ENCODE results near the gene KLHL3.

The KLHL3 gene

GRCh38 chr5:137700282-137700680, 35.6 kb downstream of the KLHL3 start:
- H3K4me3 Mint-ChIP-seq: no peak overlapping the region
- H3K27ac Mint-ChIP-seq: no peak overlapping the region
- ATAC-seq (no peak), DNase-seq (ENCODE audit: low spot score in 2 of 2) (no peak)
- no peaks in the 10 kb centered on the region for H3K9me3 Mint-ChIP-seq
- no peaks in the 10 kb centered on the region for H3K36me3 Mint-ChIP-seq
- peaks cover 19% of the 10 kb centered on the region for H3K4me1 Mint-ChIP-seq

- Mint-ChIP-seq H3K9me3 (no peaks in the 10 kb centered on the region), H3K27ac (no peak overlapping the region), H3K4me1 (peaks cover 23% of the 10 kb centered on the region), H3K4me3 (no peak overlapping the region), H3K36me3 (no peaks in the 10 kb centered on the region)
- ATAC-seq: no peak
- DNase-seq (ENCODE audit: low spot score in 2 of 2): no peak
Observed at GRCh38 chr5:137699336-137700281, 36.3 kb downstream of the KLHL3 start.

- DNase-seq (ENCODE audit: low spot score in 2 of 2): no peak
Observed at GRCh38 chr5:137696481-137696880, 39.4 kb downstream of the KLHL3 start.

GRCh38 chr5:137695651-137696428, 40.0 kb downstream of the KLHL3 start:
- Mint-ChIP-seq H3K9me3 (no peaks in the 10 kb centered on the region), H3K4me1 (peaks cover 23% of the 10 kb centered on the region), H3K4me3 (peak overlapping the region; percentile 54), H3K27ac (peak overlapping the region; percentile 84), H3K36me3 (no peaks in the 10 kb centered on the region)
- DNase-seq (ENCODE audit: low spot score in 2 of 2) (peak in 1 of 2 donors; percentile 52), ATAC-seq (peak; percentile 55)

More at GRCh38 chr5:137696481-137696880, 39.4 kb downstream of the KLHL3 start:
- peaks cover 23% of the 10 kb centered on the region for H3K4me1 Mint-ChIP-seq
- ATAC-seq: peak; percentile 97
- H3K9me3 Mint-ChIP-seq: no peaks in the 10 kb centered on the region
- H3K4me3 Mint-ChIP-seq: peak overlapping the region; percentile 54
- H3K36me3 Mint-ChIP-seq: no peaks in the 10 kb centered on the region
- H3K27ac Mint-ChIP-seq: peak overlapping the region; percentile 84

- ATAC-seq (no peak), DNase-seq (ENCODE audit: low spot score in 2 of 2) (no peak)
- no peaks in the 10 kb centered on the region for H3K9me3 Mint-ChIP-seq
- H3K4me3 Mint-ChIP-seq: no peak overlapping the region
- H3K27ac Mint-ChIP-seq: no peak overlapping the region
- H3K36me3 Mint-ChIP-seq: no peaks in the 10 kb centered on the region
- H3K4me1 Mint-ChIP-seq: peaks cover 23% of the 10 kb centered on the region
Observed at GRCh38 chr5:137693951-137694721, 41.8 kb downstream of the KLHL3 start.

- Mint-ChIP-seq H3K27ac (no peak overlapping the region), H3K4me1 (peaks cover 23% of the 10 kb centered on the region), H3K36me3 (no peaks in the 10 kb centered on the region), H3K9me3 (no peaks in the 10 kb centered on the region), H3K4me3 (no peak overlapping the region)
- ATAC-seq (no peak), DNase-seq (ENCODE audit: low spot score in 2 of 2) (no peak)
Observed at GRCh38 chr5:137693307-137693950, 42.5 kb downstream of the KLHL3 start.

- H3K4me1 Mint-ChIP-seq: no peaks in the 10 kb centered on the region
- no peaks in the 10 kb centered on the region for H3K9me3 Mint-ChIP-seq
- ATAC-seq (no peak), DNase-seq (ENCODE audit: low spot score in 2 of 2) (no peak)
- H3K27ac Mint-ChIP-seq: no peak overlapping the region
- H3K36me3 Mint-ChIP-seq: no peaks in the 10 kb centered on the region
- H3K4me3 Mint-ChIP-seq: no peak overlapping the region
Observed at GRCh38 chr5:137689306-137689705, 46.6 kb downstream of the KLHL3 start.

- H3K4me1 Mint-ChIP-seq: no peaks in the 10 kb centered on the region
- H3K9me3 Mint-ChIP-seq: no peaks in the 10 kb centered on the region
- no peak overlapping the region for H3K27ac Mint-ChIP-seq
Observed at GRCh38 chr5:137688210-137688840, 47.6 kb downstream of the KLHL3 start.

GRCh38 chr5:137684761-137685160, 51.1 kb downstream of the KLHL3 start:
- H3K27ac Mint-ChIP-seq: peak overlapping the region; percentile 43
- H3K4me3 Mint-ChIP-seq: no peak overlapping the region
- DNase-seq (ENCODE audit: low spot score in 2 of 2): no peak
- no peak for ATAC-seq
- no peaks in the 10 kb centered on the region for H3K9me3 Mint-ChIP-seq
- no peaks in the 10 kb centered on the region for H3K4me1 Mint-ChIP-seq
- H3K36me3 Mint-ChIP-seq: no peaks in the 10 kb centered on the region

More at GRCh38 chr5:137688210-137688840, 47.6 kb downstream of the KLHL3 start:
- Mint-ChIP-seq H3K36me3 (no peaks in the 10 kb centered on the region), H3K4me3 (no peak overlapping the region)
- ATAC-seq (no peak), DNase-seq (ENCODE audit: low spot score in 2 of 2) (no peak)

- no peaks in the 10 kb centered on the region for H3K4me1 Mint-ChIP-seq
- no peaks in the 10 kb centered on the region for H3K9me3 Mint-ChIP-seq
- H3K36me3 Mint-ChIP-seq: no peaks in the 10 kb centered on the region
- no peak overlapping the region for H3K4me3 Mint-ChIP-seq
- no peak for DNase-seq (ENCODE audit: low spot score in 2 of 2)
- no peak for ATAC-seq
- no peak overlapping the region for H3K27ac Mint-ChIP-seq
Observed at GRCh38 chr5:137681191-137681590, 54.7 kb downstream of the KLHL3 start.

- Mint-ChIP-seq H3K4me1 (no peaks in the 10 kb centered on the region), H3K36me3 (no peaks in the 10 kb centered on the region), H3K4me3 (no peak overlapping the region), H3K27ac (no peak overlapping the region), H3K9me3 (no peaks in the 10 kb centered on the region)
- DNase-seq (ENCODE audit: low spot score in 2 of 2) (no peak), ATAC-seq (no peak)
Observed at GRCh38 chr5:137679910-137680309, 56.0 kb downstream of the KLHL3 start.

- no peaks in the 10 kb centered on the region for H3K36me3 Mint-ChIP-seq
- H3K27ac Mint-ChIP-seq: no peak overlapping the region
- no peak for ATAC-seq
- no peaks in the 10 kb centered on the region for H3K9me3 Mint-ChIP-seq
- no peak for DNase-seq (ENCODE audit: low spot score in 2 of 2)
- H3K4me3 Mint-ChIP-seq: no peak overlapping the region
- no peaks in the 10 kb centered on the region for H3K4me1 Mint-ChIP-seq
Observed at GRCh38 chr5:137679195-137679594, 56.7 kb downstream of the KLHL3 start.

- no peak for DNase-seq (ENCODE audit: low spot score in 2 of 2)
- Mint-ChIP-seq H3K4me3 (no peak overlapping the region), H3K4me1 (no peaks in the 10 kb centered on the region), H3K27ac (no peak overlapping the region), H3K9me3 (no peaks in the 10 kb centered on the region), H3K36me3 (no peaks in the 10 kb centered on the region)
- no peak for ATAC-seq
Observed at GRCh38 chr5:137672881-137673280, 63.0 kb downstream of the KLHL3 start.

GRCh38 chr5:137672001-137672400, 63.9 kb downstream of the KLHL3 start:
- DNase-seq (ENCODE audit: low spot score in 2 of 2) (no peak), ATAC-seq (no peak)
- Mint-ChIP-seq H3K9me3 (no peaks in the 10 kb centered on the region), H3K27ac (no peak overlapping the region), H3K4me1 (no peaks in the 10 kb centered on the region), H3K36me3 (no peaks in the 10 kb centered on the region), H3K4me3 (no peak overlapping the region)
